ENCODE results near the gene TMEM41A. TPM values are rescaled to one million over a fixed set of nuclear protein-coding genes. Genes with fewer than 3 reads are reported as not detected.
"Not testable (repeated sequence)": the region's sequence is repeated elsewhere in the genome, so short reads cannot be mapped to it uniquely, and the experiment has no call there.

TMEM41A gene
- total RNA-seq, 1 donor from 2014 or later: 25.8 TPM

GRCh38 chr3:185473290-185473815, 25.5 kb downstream of the TMEM41A start:
- no peak for DNase-seq
- H3K27ac Mint-ChIP-seq: no peak overlapping the region
- no peak overlapping the region for H3K4me3 Mint-ChIP-seq
- no peaks in the 10 kb centered on the region for H3K9me3 Mint-ChIP-seq
- H3K4me1 Mint-ChIP-seq: peaks cover 2% of the 10 kb centered on the region
- peaks cover 9% of the 10 kb centered on the region for H3K36me3 Mint-ChIP-seq (ENCODE audit: low read depth)
- intact Hi-C loops (cut with micrococcal nuclease): no loop called here
- no peaks in the 10 kb centered on the region for H3K27me3 Mint-ChIP-seq

DNA sequence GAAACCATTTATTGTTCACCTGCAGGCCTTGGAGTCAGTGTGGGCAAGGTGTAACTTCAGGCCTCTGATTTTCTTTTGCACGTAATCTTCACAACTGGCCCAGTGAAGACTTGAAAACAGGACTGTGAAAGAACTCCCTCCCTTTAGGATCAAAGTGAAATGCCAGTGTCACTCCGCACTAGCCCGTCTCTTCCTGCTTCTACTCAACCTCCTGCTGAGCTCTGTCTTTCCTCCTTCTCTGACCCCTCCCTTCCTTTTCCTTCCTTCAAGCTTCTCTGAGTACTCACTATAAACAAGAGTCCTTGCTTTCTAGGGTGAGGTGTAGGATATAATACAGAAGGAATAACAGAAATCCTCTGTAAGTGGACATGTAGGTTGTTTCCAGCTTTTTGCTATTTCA, 28.5 kb downstream of the TMEM41A start:
- no peak overlapping the region for H3K4me3 Mint-ChIP-seq
- H3K4me1 Mint-ChIP-seq: peaks cover 2% of the 10 kb centered on the region
- H3K36me3 Mint-ChIP-seq (ENCODE audit: low read depth): peaks cover 3% of the 10 kb centered on the region
- intact Hi-C loops (cut with micrococcal nuclease): no loop called here
- no peaks in the 10 kb centered on the region for H3K9me3 Mint-ChIP-seq
- no peaks in the 10 kb centered on the region for H3K27me3 Mint-ChIP-seq
- no peak overlapping the region for H3K27ac Mint-ChIP-seq
- DNase-seq: no peak

DNA sequence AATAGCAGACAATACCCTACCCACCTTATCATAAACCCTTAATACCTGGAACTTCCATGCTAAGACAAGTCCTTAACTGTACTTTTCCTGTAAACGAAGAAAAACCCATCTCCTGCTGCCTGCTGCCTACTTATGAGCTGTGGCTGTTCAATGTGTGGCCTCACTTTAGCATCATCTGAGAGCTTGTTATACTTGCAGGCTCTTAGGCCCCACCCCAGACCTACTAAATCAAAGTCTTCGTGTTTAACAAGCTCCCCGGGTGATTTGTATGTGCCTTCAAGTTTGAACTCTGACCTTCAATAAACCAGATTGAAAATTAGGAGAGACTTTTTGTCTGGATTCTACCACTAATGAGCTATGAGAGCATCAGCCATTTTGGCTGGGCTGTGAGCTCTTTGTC, 29.3 kb downstream of the TMEM41A start:
- intact Hi-C loops (cut with micrococcal nuclease): no loop called here
- H3K4me1 Mint-ChIP-seq: peaks cover 2% of the 10 kb centered on the region

GRCh38 chr3:185466123-185466522, 32.7 kb downstream of the TMEM41A start:
- H3K27ac Mint-ChIP-seq: not testable (repeated sequence)

More for the DNA sequence above, 29.3 kb downstream of the TMEM41A start:
- DNase-seq: no peak
- Mint-ChIP-seq H3K9me3 (no peaks in the 10 kb centered on the region), H3K36me3 (ENCODE audit: low read depth) (peaks cover 3% of the 10 kb centered on the region), H3K27ac (no peak overlapping the region), H3K27me3 (no peaks in the 10 kb centered on the region), H3K4me3 (no peak overlapping the region)

DNA sequence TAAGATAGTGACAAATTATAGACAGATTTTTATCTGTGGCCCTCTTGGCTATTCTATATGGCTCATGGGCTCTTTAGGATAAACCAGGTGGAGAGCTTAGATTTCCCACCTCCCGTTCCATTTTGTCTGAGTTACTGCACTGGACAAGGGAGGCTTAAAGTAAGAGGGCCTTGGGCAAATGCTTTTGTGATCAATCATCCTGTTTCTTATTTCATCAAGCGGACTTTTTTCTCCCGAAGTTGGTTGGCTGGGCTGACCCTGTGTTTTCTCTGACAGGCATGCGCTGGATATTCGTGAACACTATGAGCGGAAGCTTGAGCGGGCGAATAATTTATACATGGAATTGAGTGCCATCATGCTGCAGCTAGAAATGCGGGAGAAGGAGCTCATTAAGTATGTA, 33.4 kb downstream of the TMEM41A start:
- H3K4me3 Mint-ChIP-seq: no peak overlapping the region
- no peak overlapping the region for H3K27ac Mint-ChIP-seq
- no peaks in the 10 kb centered on the region for H3K36me3 Mint-ChIP-seq (ENCODE audit: low read depth)
- H3K4me1 Mint-ChIP-seq: peaks cover 2% of the 10 kb centered on the region
- intact Hi-C loops (cut with micrococcal nuclease): no loop called here
- H3K27me3 Mint-ChIP-seq: no peaks in the 10 kb centered on the region
- no peaks in the 10 kb centered on the region for H3K9me3 Mint-ChIP-seq
- no peak for DNase-seq

More at GRCh38 chr3:185466123-185466522, 32.7 kb downstream of the TMEM41A start:
- H3K4me3 Mint-ChIP-seq; DNase-seq; H3K4me1 Mint-ChIP-seq; intact Hi-C loops (cut with micrococcal nuclease); H3K36me3 Mint-ChIP-seq (ENCODE audit: low read depth); H3K9me3 Mint-ChIP-seq; H3K27me3 Mint-ChIP-seq: not testable (repeated sequence)

DNA sequence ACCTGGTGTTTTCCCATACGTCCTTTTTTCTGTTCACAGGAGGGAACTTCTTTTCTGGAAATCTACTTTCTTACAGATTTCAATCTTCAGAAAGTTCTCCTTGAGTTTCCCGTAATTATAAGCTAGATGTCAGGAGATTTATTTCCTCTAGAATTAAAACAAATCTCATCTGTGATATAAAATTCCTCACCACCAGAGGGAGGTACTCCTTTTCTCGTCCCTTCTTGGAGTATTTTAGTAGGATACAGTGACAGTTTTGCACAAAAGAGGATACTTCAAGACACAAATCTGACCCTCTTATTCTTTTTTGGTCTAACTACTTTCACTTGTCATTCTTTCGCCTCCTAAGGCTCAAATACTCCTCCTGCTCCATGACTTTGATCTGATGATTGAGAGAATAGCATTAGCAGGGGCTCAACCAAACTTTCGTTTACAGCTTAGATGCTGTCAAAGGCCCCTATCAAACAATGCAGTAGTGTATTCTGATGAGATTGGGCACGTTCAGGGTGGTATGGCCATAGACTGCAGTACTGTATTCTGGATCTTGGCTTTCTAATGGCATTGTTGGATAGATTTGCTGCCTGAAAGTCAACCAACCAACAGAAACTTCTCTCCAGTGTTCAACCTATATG, 38.0 kb downstream of the TMEM41A start:
- no peak overlapping the region for H3K4me3 Mint-ChIP-seq
- no peak for DNase-seq
- no peaks in the 10 kb centered on the region for H3K4me1 Mint-ChIP-seq
- no peaks in the 10 kb centered on the region for H3K27me3 Mint-ChIP-seq
- no peak overlapping the region for H3K27ac Mint-ChIP-seq
- no peaks in the 10 kb centered on the region for H3K9me3 Mint-ChIP-seq
- intact Hi-C loops (cut with micrococcal nuclease): no loop called here
- H3K36me3 Mint-ChIP-seq (ENCODE audit: low read depth): no peaks in the 10 kb centered on the region

DNA sequence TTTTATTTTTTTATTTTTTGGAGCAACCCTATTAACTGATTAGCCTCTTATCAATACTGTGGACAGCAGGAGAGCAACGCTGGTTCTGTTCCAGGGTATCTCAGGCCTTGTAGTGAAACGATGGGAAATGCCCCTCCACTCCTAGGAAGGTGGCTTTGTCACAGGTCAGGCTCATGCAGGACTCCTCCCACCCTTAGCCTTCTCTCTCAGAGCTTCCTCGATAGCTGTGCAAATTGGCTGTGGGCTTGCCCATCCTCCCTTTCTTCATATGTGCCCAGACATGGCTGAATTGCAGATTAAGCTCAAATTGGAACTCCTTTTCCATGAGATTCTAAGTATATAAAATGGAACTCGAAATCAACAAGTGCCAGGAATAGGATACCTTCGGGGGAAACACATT, 38.5 kb downstream of the TMEM41A start:
- H3K4me3 Mint-ChIP-seq: no peak overlapping the region
- H3K4me1 Mint-ChIP-seq: no peaks in the 10 kb centered on the region
- intact Hi-C loops (cut with micrococcal nuclease): no loop called here
- no peaks in the 10 kb centered on the region for H3K27me3 Mint-ChIP-seq
- no peak overlapping the region for H3K27ac Mint-ChIP-seq
- no peaks in the 10 kb centered on the region for H3K9me3 Mint-ChIP-seq
- no peaks in the 10 kb centered on the region for H3K36me3 Mint-ChIP-seq (ENCODE audit: low read depth)
- DNase-seq: no peak

DNA sequence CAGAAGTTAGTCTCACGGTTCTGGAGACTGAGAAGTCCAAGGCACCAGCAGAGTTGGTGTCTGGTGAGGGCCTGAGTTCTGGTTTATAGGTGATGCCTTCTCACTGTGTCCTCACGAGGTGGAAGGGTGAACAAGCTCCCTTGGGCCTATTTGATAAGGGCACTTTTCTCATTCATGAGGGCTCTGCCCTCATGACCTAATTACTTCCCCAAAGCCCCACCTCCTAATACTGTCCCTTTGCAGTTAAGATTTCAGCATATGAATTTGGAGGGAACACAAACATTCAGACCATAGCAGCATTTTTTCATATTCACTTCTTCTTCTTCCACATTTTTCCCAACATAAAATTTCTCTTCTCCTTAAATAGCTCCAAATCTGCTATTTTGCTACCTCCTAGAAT, 41.5 kb downstream of the TMEM41A start:
- Mint-ChIP-seq H3K36me3 (ENCODE audit: low read depth) (no peaks in the 10 kb centered on the region), H3K4me1 (no peaks in the 10 kb centered on the region), H3K4me3 (no peak overlapping the region), H3K27me3 (no peaks in the 10 kb centered on the region), H3K9me3 (no peaks in the 10 kb centered on the region), H3K27ac (no peak overlapping the region)
- no peak for DNase-seq
- intact Hi-C loops (cut with micrococcal nuclease): no loop called here

DNA sequence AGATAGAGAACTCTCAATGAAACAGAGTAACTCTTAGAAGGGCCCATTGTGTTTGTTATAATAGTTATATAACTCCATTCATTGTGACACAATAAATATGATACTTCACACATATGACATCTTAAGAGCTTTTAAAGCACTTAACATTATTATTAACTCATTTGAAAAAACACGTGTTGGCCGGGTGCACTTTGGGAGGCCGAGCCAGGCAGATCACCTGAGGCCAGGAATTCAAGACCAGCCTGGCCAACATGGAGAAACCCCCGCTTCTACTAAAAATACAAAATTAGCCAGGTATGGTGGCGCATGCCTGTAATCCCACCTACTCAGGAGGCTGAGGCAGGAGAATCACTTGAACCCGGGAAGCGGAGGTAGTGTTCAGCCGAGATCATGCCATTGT, 47.4 kb downstream of the TMEM41A start:
- H3K27ac Mint-ChIP-seq; H3K9me3 Mint-ChIP-seq; H3K4me3 Mint-ChIP-seq; H3K36me3 Mint-ChIP-seq (ENCODE audit: low read depth); H3K4me1 Mint-ChIP-seq; H3K27me3 Mint-ChIP-seq; intact Hi-C loops (cut with micrococcal nuclease); DNase-seq: not testable (repeated sequence)

GRCh38 chr3:185448107-185448506, 50.7 kb downstream of the TMEM41A start:
- no peak overlapping the region for H3K27ac Mint-ChIP-seq
- H3K4me3 Mint-ChIP-seq: no peak overlapping the region
- DNase-seq: no peak
- no peaks in the 10 kb centered on the region for H3K27me3 Mint-ChIP-seq
- H3K36me3 Mint-ChIP-seq (ENCODE audit: low read depth): no peaks in the 10 kb centered on the region
- no peaks in the 10 kb centered on the region for H3K9me3 Mint-ChIP-seq
- peaks cover 2% of the 10 kb centered on the region for H3K4me1 Mint-ChIP-seq
- intact Hi-C loops (cut with micrococcal nuclease): no loop called here

- no peak overlapping the region for H3K27ac Mint-ChIP-seq
- no peaks in the 10 kb centered on the region for H3K9me3 Mint-ChIP-seq
- no peaks in the 10 kb centered on the region for H3K36me3 Mint-ChIP-seq (ENCODE audit: low read depth)
- no peaks in the 10 kb centered on the region for H3K4me1 Mint-ChIP-seq
- intact Hi-C loops (cut with micrococcal nuclease): no loop called here
- no peak for DNase-seq
- no peak overlapping the region for H3K4me3 Mint-ChIP-seq
- no peaks in the 10 kb centered on the region for H3K27me3 Mint-ChIP-seq
Observed at GRCh38 chr3:185444329-185444728, 54.5 kb downstream of the TMEM41A start.

DNA sequence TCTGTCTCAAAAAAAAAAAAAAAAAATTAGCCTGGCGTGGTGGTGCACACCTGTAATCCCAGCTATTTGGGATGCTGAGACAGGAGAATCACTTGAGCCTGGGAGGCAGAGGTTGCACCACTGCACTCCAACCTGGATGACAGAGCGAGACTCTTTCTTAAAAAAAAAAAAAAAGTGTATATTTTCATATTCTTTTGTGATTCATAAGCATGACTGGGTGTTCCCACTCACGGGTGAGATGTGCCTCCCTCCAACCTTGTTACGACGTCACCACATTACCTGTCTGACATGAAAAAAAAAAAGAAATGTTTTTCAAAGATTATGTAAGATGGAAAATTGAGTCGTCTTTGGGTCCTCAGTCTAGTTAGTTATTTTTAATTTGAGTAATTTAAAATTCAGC, 56.8 kb downstream of the TMEM41A start:
- no peaks in the 10 kb centered on the region for H3K9me3 Mint-ChIP-seq
- H3K4me3 Mint-ChIP-seq: no peak overlapping the region

DNA sequence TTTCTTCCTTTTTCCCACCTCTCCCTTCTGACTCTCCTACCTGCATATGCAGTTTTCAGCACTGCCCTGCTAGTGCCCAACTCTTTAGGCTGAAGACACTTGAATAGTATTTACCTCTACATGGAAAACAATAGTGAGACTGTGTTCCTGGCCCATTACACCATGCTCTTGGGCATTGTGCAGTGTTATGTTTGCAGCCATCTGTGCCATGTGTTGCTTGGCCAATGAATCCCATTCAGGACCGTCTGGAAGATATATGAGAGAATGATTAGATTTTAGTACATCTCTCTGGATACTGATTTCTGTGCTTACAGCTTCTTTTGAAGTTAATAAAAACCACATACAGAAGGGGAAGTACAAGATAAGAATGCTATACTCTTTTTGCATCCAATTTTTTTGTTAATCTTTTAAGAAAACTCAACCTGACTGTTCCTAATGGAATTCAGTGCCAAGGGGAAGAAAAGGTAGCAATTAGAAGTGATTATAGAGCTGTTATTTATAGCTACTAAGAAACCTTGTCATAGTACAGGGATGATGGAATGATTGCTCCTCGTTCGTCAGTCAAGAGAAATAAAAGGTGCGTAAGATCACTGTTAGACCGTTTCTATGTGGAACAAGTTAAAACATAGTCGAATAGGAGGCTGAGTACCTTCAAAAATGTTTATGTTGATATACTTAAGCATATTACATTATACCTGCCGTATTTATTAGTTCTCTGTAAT, 58.9 kb downstream of the TMEM41A start:
- peak; percentile 8 for DNase-seq
- Mint-ChIP-seq H3K9me3 (no peaks in the 10 kb centered on the region), H3K27me3 (no peaks in the 10 kb centered on the region), H3K4me3 (no peak overlapping the region), H3K4me1 (no peaks in the 10 kb centered on the region), H3K27ac (no peak overlapping the region), H3K36me3 (ENCODE audit: low read depth) (no peaks in the 10 kb centered on the region)
- intact Hi-C loops (cut with micrococcal nuclease): no loop called here

More for the DNA sequence above, 56.8 kb downstream of the TMEM41A start:
- intact Hi-C loops (cut with micrococcal nuclease): no loop called here
- Mint-ChIP-seq H3K27me3 (no peaks in the 10 kb centered on the region), H3K27ac (no peak overlapping the region), H3K4me1 (no peaks in the 10 kb centered on the region), H3K36me3 (ENCODE audit: low read depth) (no peaks in the 10 kb centered on the region)
- no peak for DNase-seq

Measured in activated CD4-positive, alpha-beta T cell treated with anti-CD3 and anti-CD28 coated beads, Interleukin-2, amount 10 ng/mL, durations not matched to agents 24 days and 14 days (primary cell).